H1 (cell line): ENCODE measurements around the gene HTR6. TPM values are rescaled to one million over a fixed set of nuclear protein-coding genes. Genes with fewer than 3 reads are reported as not detected.

Source experiments
- BCL11A ChIP-seq, 2 experiments: IDR thresholded peaks; one replicate each; pipeline ENCODE4 v1.6.1; 2011; ENCODE audit warnings: low read depth in 2 of 2, low read length in 2 of 2, mild to moderate bottlenecking in 2 of 2
- CBX8 ChIP-seq: fragments of 300-800, 300-1000 bp; sonication (generic); IDR thresholded peaks from 2 replicates; pipeline ENCODE4 v1.7.1; 2016; ENCODE audit warnings: low read depth, low read length, borderline replicate concordance
- CHD7 ChIP-seq: fragments of 300-600 bp; sonication (generic); IDR thresholded peaks from 2 replicates; pipeline ENCODE4 v1.7.1; 2012; ENCODE audit warnings: low read length, moderate library complexity, mild to moderate bottlenecking, inconsistent platforms; ENCODE audit not compliant: insufficient replicate concordance
- EP300 ChIP-seq, 2 experiments: IDR thresholded peaks; 1 replicate in 1 of 2; 2 replicates in 1 of 2; pipeline ENCODE4 v1.6.1; 2011 to 2012; ENCODE audit warnings: low read depth in 2 of 2, low read length in 2 of 2, mild to moderate bottlenecking in 2 of 2, borderline replicate concordance in 1 of 2, inconsistent platforms in 1 of 2, moderate library complexity in 1 of 2
- KDM5A ChIP-seq: fragments of 200-600 bp; IDR thresholded peaks from 2 replicates; pipeline ENCODE4 v1.7.1; 2012; ENCODE audit warnings: mild to moderate bottlenecking, low read length, inconsistent platforms, mixed read lengths
- NRF1 ChIP-seq: IDR thresholded peaks from 2 replicates; pipeline ENCODE4 v1.6.1; 2011; ENCODE audit warnings: mild to moderate bottlenecking, low read depth, low read length, improper control_type of control experiment
- SAP30 ChIP-seq: fragments of 300-600 bp; sonication (generic); IDR thresholded peaks from 2 replicates; pipeline ENCODE4 v1.7.1; 2012; ENCODE audit warnings: low read length, moderate library complexity, mild to moderate bottlenecking, inconsistent platforms; ENCODE audit not compliant: insufficient read depth, insufficient replicate concordance
- SIN3A ChIP-seq, 2 experiments: IDR thresholded peaks in 1 of 2; conservative IDR thresholded peaks in 1 of 2; 2 replicates each; pipeline ENCODE4 v1.6.1; 2011 to 2012; ENCODE audit warnings: low read length in 2 of 2, improper control_type of control experiment in 1 of 2, low read depth in 1 of 2, mild to moderate bottlenecking in 1 of 2
- SP4 ChIP-seq: IDR thresholded peaks from 2 replicates; pipeline ENCODE4 v1.6.1; 2012; ENCODE audit warnings: low read length, inconsistent platforms
- ZNF274 ChIP-seq: IDR thresholded peaks from 2 replicates; pipeline ENCODE4 v1.7.0; 2012; ENCODE audit warnings: low read length, borderline replicate concordance; ENCODE audit errors: extremely low read depth
- polyA plus RNA-seq, 7 experiments: library from polyadenylated mRNA; depleted of rRNA in 3 of 7; stranded (reverse) in 5 of 7; unstranded in 2 of 7; fragments of >200 nt in 5 of 7; fragments of 200-250 nt in 2 of 7; gene quantifications; 1 replicate in 5 of 7; 2 replicates in 1 of 7; 4 replicates in 1 of 7; pipeline versions ENCODE4 v1.2.1 to v1.2.3, GENCODE V29; 2011 to 2013; ENCODE audit warnings: missing spikeins in 2 of 7, mixed read lengths in 2 of 7
- total RNA-seq: library from RNA; stranded (reverse); fragmentation: NEBNext Ultra II Directional; extraction: Animal tissue kit (Norgen Biotek cat#: 25700); gene quantifications from 2 replicates; pipeline ENCODE4 v1.2.1, GENCODE V29; 2021

Gene HTR6
- total and polyA plus RNA-seq, 2 of the 8 experiments (the other 6 are each of a cell fraction or from before 2014, with no cell fraction given) = 0.76 to 0.95 TPM

- no peak for TF ChIP-seq CHD7
- TF ChIP-seq BCL11A (IDR thresholded peaks at IDR 0.05; ENCODE audit: low read depth in 2 of 2, low read length in 2 of 2) = no peak
- no peak for TF ChIP-seq ZNF274
- TF ChIP-seq KDM5A = no peak
- no peak for TF ChIP-seq SIN3A (conservative IDR thresholded peaks at IDR 0.05 in 1 of 2, IDR thresholded peaks at IDR 0.05 in 1 of 2; ENCODE audit: low read depth in 1 of 2, low read length in 2 of 2)
- TF ChIP-seq CBX8 = no peak
- no peak for TF ChIP-seq SAP30
- TF ChIP-seq EP300 (IDR thresholded peaks at IDR 0.05; ENCODE audit: borderline replicate concordance in 1 of 2, low read depth in 2 of 2, low read length in 2 of 2) = no peak
- no peak for TF ChIP-seq SP4
- TF ChIP-seq NRF1 = no peak
These were observed 35.8 kb upstream of the HTR6 start (continued) for GRCh38 chr1:19628879-19629278.
